Ovary (tissue), 3 donors: ENCODE data around the gene USP32.
"Not testable (repeated sequence)": the region's sequence is repeated elsewhere in the genome, so short reads cannot be mapped to it uniquely, and the experiment has no call there.

Experiments used
- EP300 ChIP-seq: sonication (generic); formaldehyde crosslinking; IDR thresholded peaks from one replicate; pipeline ENCODE4 v1.6.1; 2017; ENCODE audit warnings: antibody characterized with exemption
- TF ChIP-seq, protein P1 (sequence below), 3 donors: fragments of 450-650 bp in 2 of 3; fragments of 200-600 bp in 1 of 3; IDR thresholded peaks; one replicate each; pipeline versions ENCODE4 v1.5.1 to v1.8.0; 2016 to 2022; ENCODE audit warnings: antibody characterized with exemption in 3 of 3, mild to moderate bottlenecking in 1 of 3
- donor health status: DM: no; HTN: no; CAD: no.

DNA sequence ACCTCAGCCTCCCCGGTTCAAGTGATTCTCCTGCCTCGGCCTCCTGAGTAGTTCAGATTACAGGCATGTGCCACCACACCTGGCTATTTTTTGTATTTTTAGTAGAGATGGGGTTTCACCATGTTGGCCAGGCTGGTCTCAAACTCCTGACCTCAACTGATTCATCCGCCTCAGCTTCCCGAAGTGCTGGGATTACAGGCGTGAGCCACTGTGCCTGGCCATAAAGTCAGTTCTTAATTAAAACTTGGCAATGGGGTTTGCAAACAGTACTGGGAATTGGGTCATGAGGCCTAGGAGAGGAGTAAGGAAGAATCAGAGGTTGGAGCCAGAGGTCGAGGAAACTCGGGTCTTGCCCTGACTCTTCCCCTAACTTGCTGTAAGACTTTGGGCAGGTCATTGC lies 38.6 kb upstream of the USP32 start:
- TF ChIP-seq, protein P1, sequence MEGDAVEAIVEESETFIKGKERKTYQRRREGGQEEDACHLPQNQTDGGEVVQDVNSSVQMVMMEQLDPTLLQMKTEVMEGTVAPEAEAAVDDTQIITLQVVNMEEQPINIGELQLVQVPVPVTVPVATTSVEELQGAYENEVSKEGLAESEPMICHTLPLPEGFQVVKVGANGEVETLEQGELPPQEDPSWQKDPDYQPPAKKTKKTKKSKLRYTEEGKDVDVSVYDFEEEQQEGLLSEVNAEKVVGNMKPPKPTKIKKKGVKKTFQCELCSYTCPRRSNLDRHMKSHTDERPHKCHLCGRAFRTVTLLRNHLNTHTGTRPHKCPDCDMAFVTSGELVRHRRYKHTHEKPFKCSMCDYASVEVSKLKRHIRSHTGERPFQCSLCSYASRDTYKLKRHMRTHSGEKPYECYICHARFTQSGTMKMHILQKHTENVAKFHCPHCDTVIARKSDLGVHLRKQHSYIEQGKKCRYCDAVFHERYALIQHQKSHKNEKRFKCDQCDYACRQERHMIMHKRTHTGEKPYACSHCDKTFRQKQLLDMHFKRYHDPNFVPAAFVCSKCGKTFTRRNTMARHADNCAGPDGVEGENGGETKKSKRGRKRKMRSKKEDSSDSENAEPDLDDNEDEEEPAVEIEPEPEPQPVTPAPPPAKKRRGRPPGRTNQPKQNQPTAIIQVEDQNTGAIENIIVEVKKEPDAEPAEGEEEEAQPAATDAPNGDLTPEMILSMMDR (IDR thresholded peaks at IDR 0.05) = not testable (repeated sequence)
- not testable (repeated sequence) for TF ChIP-seq EP300
